Keratinocyte (primary cell): ENCODE data around the gene MTFP1.
"Not testable (repeated sequence)": the region's sequence is repeated elsewhere in the genome, so short reads cannot be mapped to it uniquely, and the experiment has no call there.

ENCODE experiments used
- CTCF ChIP-seq, 3 experiments: IDR thresholded peaks in 1 of 3; conservative IDR thresholded peaks in 1 of 3; optimal IDR thresholded peaks in 1 of 3; 2 replicates in 2 of 3; 3 replicates in 1 of 3; pipeline versions ENCODE3 to v1.5.1; 2011; ENCODE audit warnings: low read length in 3 of 3, mild to moderate bottlenecking in 3 of 3, moderate library complexity in 2 of 3, control low read depth in 1 of 3, inconsistent platforms in 1 of 3; ENCODE audit not compliant: insufficient read depth in 2 of 3; ENCODE audit errors: extremely low read depth in 1 of 3
- EZH2 ChIP-seq: IDR thresholded peaks from one replicate; pipeline ENCODE4 v1.6.1; 2012; ENCODE audit warnings: inconsistent platforms, mild to moderate bottlenecking, low read length, moderate library complexity

GRCh38 chr22:30460555-30460954, 35.0 kb downstream of the MTFP1 start:
- TF ChIP-seq CTCF (optimal IDR thresholded peaks at IDR 0.05 in 1 of 3, IDR thresholded peaks at IDR 0.05 in 1 of 3, conservative IDR thresholded peaks at IDR 0.05 in 1 of 3; ENCODE audit: extremely low read depth in 1 of 3, insufficient read depth in 2 of 3, low read length in 3 of 3); EZH2: not testable (repeated sequence)
